ENCODE measurements around the gene FNTB.

Gene FNTB

DNA sequence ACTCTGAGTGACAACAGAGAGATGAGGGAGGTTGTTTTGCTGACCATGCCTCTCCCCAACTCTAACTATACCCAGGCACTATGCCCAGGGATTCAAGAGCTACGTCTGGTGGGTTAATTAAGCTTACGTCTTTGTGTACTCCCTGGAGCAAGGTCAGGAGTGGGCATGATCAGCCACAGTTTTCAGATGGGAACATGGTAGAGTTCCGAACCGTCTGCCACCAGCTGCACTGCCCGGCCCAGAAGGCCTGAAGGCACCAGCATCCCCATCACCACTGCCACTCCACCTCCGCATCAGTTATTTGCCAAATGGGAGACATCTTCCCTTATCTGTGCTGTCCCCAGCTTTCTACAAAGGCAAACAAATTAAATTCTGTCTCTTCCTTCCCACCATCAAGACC is 33.0 kb upstream of the FNTB start:
- no peak for DNase-seq

- no peak for DNase-seq
These were observed 32.0 kb upstream of the FNTB start for GRCh38 chr14:64954491-64955240.

DNA sequence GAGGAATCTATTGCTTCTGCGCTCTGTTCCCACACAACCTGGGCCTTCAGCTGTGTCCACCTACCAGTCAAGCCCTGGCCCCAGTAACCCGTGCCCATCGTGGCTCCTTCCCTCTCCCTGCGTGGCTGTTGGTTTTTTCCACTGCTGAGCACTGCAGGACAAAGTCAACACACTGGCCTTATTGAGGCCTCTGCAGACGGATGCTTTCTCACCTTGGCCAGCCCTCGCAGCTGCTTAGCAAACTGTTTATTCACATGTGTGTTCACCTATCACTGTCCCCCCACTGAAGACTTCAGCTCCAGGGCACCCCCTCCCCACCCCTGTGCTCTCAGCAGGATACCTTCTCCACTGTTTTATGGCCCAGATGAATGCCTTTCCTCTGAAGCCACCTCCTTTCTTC is 31.4 kb upstream of the FNTB start:
- DNase-seq: no peak

DNA sequence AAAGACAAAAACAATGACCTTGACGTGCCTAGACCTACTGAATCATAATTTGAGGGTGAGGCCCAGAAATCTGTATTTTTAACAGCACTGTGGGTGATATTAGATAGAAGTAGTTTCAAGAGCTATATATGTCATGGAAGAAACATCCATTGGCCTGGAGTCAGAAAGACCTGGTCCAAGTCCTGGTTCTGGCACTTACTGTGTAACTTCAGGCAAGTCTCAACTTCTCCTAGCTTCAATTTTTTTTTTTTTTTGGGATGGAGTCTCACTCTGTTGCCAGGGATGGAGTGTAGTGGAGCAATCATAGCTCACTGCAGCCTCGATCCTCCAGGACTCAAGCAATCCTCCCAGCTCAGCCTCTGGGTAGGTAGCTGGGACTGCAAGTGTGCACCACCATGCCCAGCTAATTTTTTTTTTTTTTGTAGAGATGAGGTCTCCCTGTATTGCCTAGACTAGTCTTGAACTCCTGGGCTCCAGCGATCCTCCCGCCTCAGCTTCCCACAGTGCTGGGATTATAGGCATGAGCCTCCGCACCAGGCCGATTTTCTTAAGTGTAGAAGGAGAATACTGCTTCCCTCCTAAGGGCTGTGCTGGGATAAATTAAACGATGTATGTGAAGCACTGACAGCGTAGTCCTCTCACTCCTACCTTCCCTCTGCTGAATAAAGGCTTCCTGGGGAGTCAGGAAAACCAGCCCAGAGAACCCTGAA is 29.8 kb upstream of the FNTB start:
- DNase-seq: no peak

DNA sequence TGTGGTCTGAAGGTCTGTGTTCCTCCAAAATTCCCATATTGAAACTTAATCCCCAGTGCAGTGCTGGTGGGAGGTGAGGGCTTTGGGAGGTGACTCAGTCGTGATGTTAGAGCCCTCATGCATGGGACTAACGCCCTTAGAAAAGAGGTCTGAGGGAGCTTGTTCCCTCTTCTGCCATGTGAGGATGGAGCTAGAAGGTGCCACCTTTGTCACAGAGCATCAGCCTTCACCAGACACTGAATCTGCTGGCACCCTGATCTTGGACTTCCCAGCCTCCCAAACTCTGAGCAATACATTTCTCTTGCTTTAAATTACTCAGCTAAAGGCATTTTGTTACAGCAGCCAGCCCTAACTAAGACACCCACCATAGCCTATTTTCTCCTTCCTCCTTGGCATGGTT is 28.5 kb upstream of the FNTB start:
- DNase-seq: no peak

- no peak for DNase-seq
These were observed 28.0 kb upstream of the FNTB start for GRCh38 chr14:64958743-64959142.

- peak; percentile 33 for DNase-seq
These were observed 25.9 kb upstream of the FNTB start for GRCh38 chr14:64960762-64961276.

DNA sequence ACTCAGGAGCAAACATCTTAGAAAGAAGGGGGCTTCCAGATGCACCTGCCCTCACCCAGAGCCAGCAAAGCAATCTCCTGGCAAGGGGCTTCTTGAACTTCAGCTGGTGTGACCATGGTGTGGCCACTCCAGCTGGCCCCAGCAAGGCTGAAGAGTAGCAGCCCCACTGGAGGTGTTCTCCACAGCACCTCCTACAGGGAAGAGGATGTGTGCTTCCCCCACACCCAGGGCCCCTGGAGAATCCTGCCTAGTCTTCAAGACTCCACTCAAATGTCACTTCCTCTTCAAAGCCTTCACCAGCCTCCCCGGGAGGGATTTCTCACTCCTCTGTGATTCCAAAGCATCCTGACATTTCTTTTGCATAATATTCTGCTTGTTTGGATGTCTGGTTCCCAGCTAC is 23.1 kb upstream of the FNTB start:
- no peak for DNase-seq

DNA sequence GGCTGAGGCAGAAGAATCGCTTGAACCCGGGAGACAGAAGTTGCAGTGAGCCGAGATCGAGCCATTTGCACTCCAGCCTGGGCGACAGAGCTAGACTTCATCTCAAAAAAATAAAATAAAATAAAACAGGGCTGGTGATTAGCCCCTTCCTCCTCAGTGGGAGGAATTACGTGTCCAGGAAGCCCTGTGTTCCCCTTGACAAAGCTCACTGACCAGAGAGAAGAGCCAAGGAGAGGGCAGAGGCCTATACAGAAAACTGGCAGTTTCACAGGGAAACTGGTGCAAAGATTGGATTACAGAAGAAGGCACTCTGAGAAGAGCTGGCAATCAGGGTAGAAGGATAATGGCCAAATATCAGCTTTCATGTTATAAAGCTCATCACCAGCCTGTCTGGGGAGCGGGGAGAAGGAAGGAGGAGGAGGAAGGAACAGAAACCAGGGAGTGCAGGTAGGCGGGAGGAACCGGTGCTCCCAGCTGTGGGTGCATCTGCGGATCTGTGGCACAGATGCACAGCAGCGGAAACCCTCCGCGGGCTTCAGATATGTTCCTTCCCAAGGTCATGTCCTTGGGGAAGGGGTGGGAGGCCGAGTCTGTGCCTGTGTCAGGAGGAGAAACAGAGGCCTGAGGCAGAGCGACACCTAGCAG is 21.2 kb upstream of the FNTB start:
- DNase-seq: no peak

DNA sequence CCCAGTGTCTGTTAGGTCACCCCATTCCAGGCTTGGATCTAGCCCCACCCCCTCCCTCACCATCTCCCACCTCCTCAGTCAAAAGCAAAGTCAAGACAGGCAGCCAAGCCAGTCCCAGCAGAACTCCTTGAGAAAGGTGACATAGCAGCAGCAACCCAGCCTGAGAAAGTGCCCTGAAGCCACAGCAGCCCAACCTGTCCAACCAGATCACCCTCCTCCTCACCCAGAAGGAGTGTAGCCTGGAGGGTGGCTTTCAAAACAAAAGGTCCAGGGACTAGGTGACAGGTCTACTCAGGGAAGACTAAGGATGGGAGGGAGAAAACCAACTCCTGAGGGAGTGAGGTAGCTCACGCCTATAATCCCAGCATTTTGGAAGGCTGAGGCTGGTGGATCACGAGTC is 19.7 kb upstream of the FNTB start:
- DNase-seq: no peak

- no peak for DNase-seq
These were observed 18.5 kb upstream of the FNTB start for GRCh38 chr14:64968167-64968566.

DNA sequence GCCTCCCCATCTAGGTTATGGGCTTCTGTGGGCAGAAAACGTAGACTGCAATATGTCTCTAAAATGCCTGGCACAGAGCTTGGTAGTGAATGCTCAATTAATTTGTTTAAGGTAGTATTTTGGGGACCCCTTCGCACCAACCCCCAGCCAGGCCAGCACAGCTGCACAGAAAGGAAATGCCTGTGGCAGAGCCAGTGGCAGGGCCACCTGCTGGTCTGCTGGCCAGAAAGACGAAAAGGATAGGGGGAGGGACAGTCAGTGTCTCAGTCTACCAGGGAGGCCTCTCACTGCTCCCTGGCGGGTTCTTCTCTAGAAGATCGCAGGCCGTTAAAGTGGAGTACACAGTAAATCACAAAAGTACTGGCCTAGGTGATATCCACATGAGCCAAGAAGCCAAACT is 18.0 kb upstream of the FNTB start:
- no peak for DNase-seq

DNA sequence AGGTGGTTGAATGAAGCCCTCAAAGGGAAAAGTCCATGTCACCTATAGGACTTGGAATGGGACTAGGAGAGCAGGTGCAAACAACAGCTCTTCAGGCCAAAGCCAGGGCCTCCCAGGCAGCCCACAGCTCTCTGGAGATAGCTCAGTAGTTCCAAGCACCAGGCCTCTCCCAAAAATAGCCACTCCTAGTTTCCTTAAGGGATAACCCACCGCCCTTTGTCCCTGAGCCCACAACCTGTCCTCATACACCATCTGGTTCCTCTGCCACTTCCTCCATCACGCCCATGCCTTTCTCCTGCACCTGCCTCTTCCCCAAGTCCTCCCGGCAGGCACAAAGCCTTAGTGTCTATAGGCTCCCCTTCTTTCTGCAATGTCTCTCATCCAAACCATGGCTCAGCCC is 16.7 kb upstream of the FNTB start:
- DNase-seq: no peak

DNA sequence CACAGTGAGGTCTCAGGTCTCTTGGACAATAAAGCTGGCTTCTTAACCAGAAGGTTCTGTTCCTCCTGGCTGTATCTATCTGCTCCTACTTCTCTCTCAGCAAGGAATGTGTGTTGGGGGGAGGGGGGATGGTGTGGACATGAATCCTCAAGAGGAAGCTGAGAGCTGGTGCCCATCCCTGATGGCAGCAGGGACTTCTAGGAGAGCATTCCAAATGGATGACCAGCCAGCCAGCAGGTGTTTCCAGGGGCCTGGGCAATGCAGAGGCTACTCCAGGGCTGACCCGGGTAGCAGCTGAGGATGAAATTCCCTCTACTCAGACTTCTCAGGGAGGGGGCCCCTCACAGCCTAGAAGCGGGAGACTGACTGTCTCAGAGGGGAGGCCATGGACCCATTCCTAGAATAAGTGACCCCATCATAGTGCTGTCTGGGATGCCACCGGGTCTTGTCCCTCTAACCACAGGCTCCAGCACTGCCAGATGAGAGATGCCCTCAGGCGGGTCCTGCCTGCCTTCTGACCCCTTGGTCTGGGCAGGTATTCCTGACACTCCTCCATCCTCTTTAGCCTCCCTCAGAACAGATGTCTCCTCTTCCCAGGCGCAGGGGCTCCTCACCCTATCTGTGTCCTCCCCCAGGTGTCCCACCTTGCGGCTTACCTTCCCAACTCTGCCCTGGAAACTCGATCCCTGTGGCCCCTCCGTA is 15.8 kb upstream of the FNTB start:
- no peak for DNase-seq

- no peak for DNase-seq
These were observed 15.2 kb upstream of the FNTB start for GRCh38 chr14:64971491-64971942.

DNA sequence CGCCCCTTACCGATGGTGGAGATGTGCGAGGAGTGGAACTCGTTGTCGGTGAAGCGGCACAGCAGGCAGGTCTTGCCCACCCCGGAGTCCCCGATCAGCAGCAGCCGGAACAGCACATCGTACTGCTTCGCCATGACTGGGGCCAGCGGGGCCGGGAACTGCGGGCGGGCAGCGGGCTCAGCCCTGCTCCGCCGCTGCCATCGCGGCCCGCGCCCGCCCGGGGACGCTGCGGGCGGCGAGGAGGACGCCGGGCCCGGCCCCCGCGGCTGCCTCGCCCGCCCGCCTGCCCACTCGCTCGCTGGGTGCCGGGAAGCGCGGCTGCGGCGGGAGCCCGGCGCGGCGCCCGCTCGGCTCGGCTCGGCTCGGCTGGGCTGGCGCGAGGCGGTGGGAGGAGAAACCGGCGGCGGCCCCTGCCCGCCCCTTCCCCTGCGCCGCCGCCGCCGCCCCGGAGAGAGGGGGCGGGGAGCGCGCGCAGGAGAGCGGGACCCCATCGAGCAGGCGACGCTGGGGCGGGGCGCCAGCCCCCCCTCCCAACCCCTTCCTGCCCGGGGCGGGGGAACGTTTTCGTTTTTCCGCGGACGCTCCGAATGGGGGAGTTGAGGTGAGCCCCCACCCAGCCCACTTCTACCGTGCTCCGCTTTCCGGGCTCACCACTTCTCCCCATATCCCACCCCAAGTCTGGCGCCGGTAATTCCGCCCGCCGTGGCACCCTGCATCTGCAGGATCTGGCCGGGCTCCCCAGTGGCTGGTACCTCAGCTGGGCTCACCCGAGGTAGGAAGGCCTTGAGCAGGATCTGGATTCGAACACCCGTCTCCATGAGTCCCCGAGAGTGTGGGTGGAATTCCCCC is 14.5 kb upstream of the FNTB start, which contains the start of gene RAB15:
Gene RAB15 (minus strand): TSS at position 394 of the 849 bp plus-strand sequence. CDS start 260 bp downstream, at position 134.
- DNase-seq: no peak

GRCh38 chr14:64973026-64973442 is 13.7 kb upstream of the FNTB start:
- DNase-seq: no peak

DNA sequence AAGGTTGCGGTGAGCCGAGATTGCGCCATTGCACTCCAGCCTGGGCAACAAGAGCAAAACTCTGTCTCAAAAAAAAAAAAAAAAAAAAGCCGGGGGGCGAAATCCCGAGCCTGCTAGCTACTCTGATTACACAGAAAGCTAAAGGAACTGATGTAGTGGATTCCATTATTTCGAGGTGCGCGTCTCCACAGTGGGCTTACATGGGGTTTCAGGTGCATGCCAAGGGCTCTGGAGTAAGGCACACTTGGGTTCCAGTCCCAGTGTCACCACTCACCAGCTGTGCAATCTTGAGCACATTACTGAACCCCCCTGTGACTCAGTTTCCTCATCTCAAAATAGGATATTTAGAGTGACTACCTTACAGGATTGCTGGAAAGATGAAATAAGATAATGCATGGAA is 12.9 kb upstream of the FNTB start:
- DNase-seq: no peak

- DNase-seq: no peak
These were observed 12.1 kb upstream of the FNTB start for GRCh38 chr14:64974563-64974962.

- DNase-seq: no peak
These were observed 7.2 kb upstream of the FNTB start for GRCh38 chr14:64979336-64980074.
